Heart right ventricle (tissue), 16 donors: ENCODE data around the gene TNS2. TPM values are rescaled to one million over a fixed set of nuclear protein-coding genes. Genes with fewer than 3 reads are reported as not detected.
"Not testable (repeated sequence)": the region's sequence is repeated elsewhere in the genome, so short reads cannot be mapped to it uniquely, and the experiment has no call there.

Experiments
- ATAC-seq, 8 donors: fragments of 200-7000 bp; cut with Tn5 transposase; one replicate each; pipeline ENCODE4 v1.9.1; 2020; ENCODE audit warnings: mild to moderate bottlenecking in 8 of 8, moderate library complexity in 8 of 8, moderate number of reproducible peaks in 1 of 8
- DNase-seq, 2 donors: peaks; one replicate each; pipeline ENCODE4 v3.0.0-alpha.2; 2020
- H3K27ac ChIP-seq, 10 donors: fragments of 200-600 bp; sonication (generic) in 2 of 10; one replicate each; pipeline versions ENCODE4 v1.5.0 to v1.8.0; 2020 to 2022; ENCODE audit warnings: mild to moderate bottlenecking in 3 of 10
- H3K27me3 ChIP-seq, 7 donors: fragments of 200-600 bp; one replicate each; pipeline ENCODE4 v1.8.0; 2021 to 2022; ENCODE audit warnings: mild to moderate bottlenecking in 2 of 7
- H3K36me3 ChIP-seq, 9 donors: fragments of 200-600 bp; sonication (generic) in 1 of 9; one replicate each; pipeline versions ENCODE4 v1.5.0 to v1.8.0; 2020 to 2022; ENCODE audit warnings: mild to moderate bottlenecking in 2 of 9
- H3K4me1 ChIP-seq, 9 donors: fragments of 200-600 bp; sonication (generic) in 1 of 9; one replicate each; pipeline versions ENCODE4 v1.5.0 to v1.8.0; 2020 to 2022; ENCODE audit warnings: mild to moderate bottlenecking in 4 of 9
- H3K4me3 ChIP-seq, 10 donors: fragments of 200-600 bp; sonication (generic) in 2 of 10; one replicate each; pipeline versions ENCODE4 v1.5.0 to v1.8.0; 2020 to 2022; ENCODE audit warnings: mild to moderate bottlenecking in 7 of 10, moderate library complexity in 2 of 10
- H3K9me3 ChIP-seq, 11 donors: fragments of 200-600 bp in 10 of 11; sonication (generic) in 2 of 11; one replicate each; pipeline versions ENCODE4 v1.5.0 to v1.8.0; 2013 to 2022; ENCODE audit warnings: mild to moderate bottlenecking in 2 of 11, control low read depth in 1 of 11, moderate library complexity in 1 of 11
- WGBS, 2 donors: extraction: QIAGEN DNeasy Blood & Tissue Kit; methylation state at CpG; one replicate each; pipeline ENCODE4 v1.1.7; 2013; ENCODE audit warnings: inconsistent platforms in 1 of 2; 5-methylcytosine and 5-hydroxymethylcytosine counted together
- intact Hi-C, 10 donors: fragments of 100-400 bp; cut with DNase I; formaldehyde crosslinking; loops; one replicate each; pipeline versions ENCODE4 v1.11.1 to v1.14.2; 2022
- polyA plus RNA-seq, 2 donors: library from polyadenylated mRNA; stranded (reverse); fragments of 200-250 nt; gene quantifications; one replicate each; pipeline ENCODE4 v1.2.3, GENCODE V29; 2013
- total RNA-seq, 10 donors: library from RNA; stranded (reverse); fragmentation: NEBNext Ultra II Directional in 3 of 10; extraction: Animal tissue kit (Norgen Biotek cat#: 25700) in 3 of 10; gene quantifications; one replicate each; pipeline versions ENCODE4 v1.2.1 to v1.2.4, GENCODE V29; 2021 to 2023
- TF ChIP-seq, protein P1 (sequence below), 9 donors: fragments of 200-600 bp; sonication (generic) in 2 of 9; IDR thresholded peaks; one replicate each; pipeline versions ENCODE4 v1.5.0 to v1.8.0; 2021 to 2022; ENCODE audit warnings: antibody characterized with exemption in 9 of 9, mild to moderate bottlenecking in 5 of 9, moderate library complexity in 1 of 9
- donor health status: Arrhythmogenic right ventricular cardiomyopathy.
- donor health status: ischemic (EF 13 %, LVEDD 7.1; RV severe dilation, severe dysfunction).
- donor health status: healthy with polysubstance abuse.
- donor health status: DM: no; HTN: yes; CAD: no.
- donor health status: DM: no; HTN: no; CAD: no.
- donor health status: ischemic (EF 25% LVEDD 6.9; RV normal size, moderate dysfunction).
- donor health status: ischemic (EF 25% LVEDD 5.7; RV mildly dilated, moderate dysfunction).
- donor health status: healthy.
- donor health status: DM: yes; HTN: yes; CAD: no.
- donor health status: Ischemic cardiomyopathy.
- donor health status: ischemic (EF 35%, LVEDD 5.7; RV mildly dilated, moderate dysfunction).
- donor health status: nonischemic (EF 11% LVEDD 7.7; RV severe dilation, severe dysfunction).
- donor health status: DM: yes; HTN: yes; CAD: no.
- donor health status: PGD.
- donor health status: ischemic (EF 29% LVEDD 5.4; RV normal size, mild dysfunction).
- donor health status: nonischemic (EF 23%, LVEDD 6.1; RV moderate dilation, normal function).

Gene TNS2
- total and polyA plus RNA-seq, 12 donors = 60.6 to 364 (median 77.1) TPM

DNA sequence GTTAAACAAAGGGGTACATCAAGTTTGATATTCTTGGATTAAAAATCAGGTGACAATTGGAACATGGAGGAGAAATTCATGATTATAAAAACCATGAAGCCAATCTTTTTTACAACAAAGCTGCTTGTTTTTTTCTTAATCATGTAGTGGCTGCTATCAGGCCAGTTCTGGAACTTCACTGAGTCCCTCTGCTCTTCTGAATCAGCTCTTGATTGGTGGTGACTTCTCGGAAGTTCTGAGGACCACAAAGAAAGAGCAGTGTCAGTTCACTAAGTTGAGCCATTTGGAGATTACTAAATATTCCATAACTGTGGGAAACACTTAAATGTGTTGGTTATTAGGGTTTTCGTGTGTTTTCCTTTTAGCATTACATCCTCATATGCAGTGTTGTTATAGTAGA, 35.2 kb upstream of the TNS2 start:
- Histone ChIP-seq H3K4me3 (no peak overlapping the region), H3K9me3 (no peaks in the 10 kb centered on the region), H3K4me1 (peaks cover 0 to 34% (median 16%) of the 10 kb centered on the region in 9 donors), H3K27me3 (no peaks in the 10 kb centered on the region), H3K27ac (no peak overlapping the region), H3K36me3 (peaks cover 0 to 67% (median 20%) of the 10 kb centered on the region in 9 donors)
- TF ChIP-seq, protein P1, sequence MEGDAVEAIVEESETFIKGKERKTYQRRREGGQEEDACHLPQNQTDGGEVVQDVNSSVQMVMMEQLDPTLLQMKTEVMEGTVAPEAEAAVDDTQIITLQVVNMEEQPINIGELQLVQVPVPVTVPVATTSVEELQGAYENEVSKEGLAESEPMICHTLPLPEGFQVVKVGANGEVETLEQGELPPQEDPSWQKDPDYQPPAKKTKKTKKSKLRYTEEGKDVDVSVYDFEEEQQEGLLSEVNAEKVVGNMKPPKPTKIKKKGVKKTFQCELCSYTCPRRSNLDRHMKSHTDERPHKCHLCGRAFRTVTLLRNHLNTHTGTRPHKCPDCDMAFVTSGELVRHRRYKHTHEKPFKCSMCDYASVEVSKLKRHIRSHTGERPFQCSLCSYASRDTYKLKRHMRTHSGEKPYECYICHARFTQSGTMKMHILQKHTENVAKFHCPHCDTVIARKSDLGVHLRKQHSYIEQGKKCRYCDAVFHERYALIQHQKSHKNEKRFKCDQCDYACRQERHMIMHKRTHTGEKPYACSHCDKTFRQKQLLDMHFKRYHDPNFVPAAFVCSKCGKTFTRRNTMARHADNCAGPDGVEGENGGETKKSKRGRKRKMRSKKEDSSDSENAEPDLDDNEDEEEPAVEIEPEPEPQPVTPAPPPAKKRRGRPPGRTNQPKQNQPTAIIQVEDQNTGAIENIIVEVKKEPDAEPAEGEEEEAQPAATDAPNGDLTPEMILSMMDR (IDR thresholded peaks at IDR 0.05) = no peak
- no peak for DNase-seq
- 86 to 90% methylated on average over 2 of the region's 2 CpGs for WGBS, 2 donors
- ATAC-seq = no peak
- intact Hi-C loops = no loop called here

DNA sequence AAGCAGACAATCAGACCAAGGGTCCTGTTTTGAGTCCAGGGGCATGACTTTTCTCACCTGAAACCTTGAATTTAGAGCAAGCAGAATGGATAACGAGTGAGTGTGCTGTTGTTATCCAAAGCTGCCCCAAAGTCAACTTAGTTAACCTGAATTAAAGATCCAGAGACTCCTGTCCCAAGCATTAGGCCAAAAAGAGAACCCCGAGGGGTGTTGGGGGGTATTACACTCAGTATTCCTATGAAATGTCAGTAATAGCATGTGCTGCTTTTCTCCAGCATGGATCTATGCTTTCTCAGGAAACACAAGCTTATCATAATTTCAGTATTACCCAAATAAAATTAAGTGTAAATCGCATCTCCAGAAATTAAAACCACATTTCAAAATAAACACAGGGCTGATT, 24.6 kb upstream of the TNS2 start:
- intact Hi-C loops = no loop called here
- H3K27me3 ChIP-seq = no peaks in the 10 kb centered on the region
- H3K27ac ChIP-seq = no peak overlapping the region
- WGBS, 2 donors = 88 to 90% methylated on average over 3 of the region's 3 CpGs
- no peaks in the 10 kb centered on the region for H3K9me3 ChIP-seq
- TF ChIP-seq, protein P1 (IDR thresholded peaks at IDR 0.05) = no peak
- ATAC-seq = no peak
- peaks cover 7 to 100% (median 89%) of the 10 kb centered on the region in 9 donors for H3K36me3 ChIP-seq
- H3K4me3 ChIP-seq = no peak overlapping the region
- DNase-seq = no peak
- H3K4me1 ChIP-seq = no peaks in the 10 kb centered on the region

DNA sequence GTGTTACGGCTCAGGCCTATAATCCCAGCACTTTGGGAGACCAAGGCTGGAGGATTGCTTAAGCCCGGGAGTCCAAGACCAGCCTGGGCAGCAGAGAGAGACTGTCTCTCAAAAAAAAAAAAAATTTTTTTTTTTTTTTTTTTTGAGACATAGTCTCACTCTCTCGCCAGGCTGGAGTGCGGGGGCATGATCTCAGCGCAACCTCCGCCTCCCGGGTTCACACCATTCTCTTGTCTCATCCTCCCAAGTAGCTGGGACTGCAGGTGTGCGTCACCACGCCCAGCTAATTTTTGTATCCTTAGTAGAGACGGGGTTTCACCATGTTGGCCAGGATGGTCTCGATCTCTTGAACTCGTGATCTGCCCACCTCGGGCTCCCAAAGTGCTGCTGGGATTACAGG, 22.9 kb upstream of the TNS2 start:
- H3K27ac ChIP-seq, H3K4me3 ChIP-seq, H3K4me1 ChIP-seq, DNase-seq, H3K9me3 ChIP-seq, ATAC-seq, H3K27me3 ChIP-seq, intact Hi-C loops: not testable (repeated sequence)
- peaks cover 5 to 100% (median 88%) of the 10 kb centered on the region in 9 donors for H3K36me3 ChIP-seq
- WGBS, 2 donors = 89 to 91% methylated on average over 13 of the region's 13 CpGs

DNA sequence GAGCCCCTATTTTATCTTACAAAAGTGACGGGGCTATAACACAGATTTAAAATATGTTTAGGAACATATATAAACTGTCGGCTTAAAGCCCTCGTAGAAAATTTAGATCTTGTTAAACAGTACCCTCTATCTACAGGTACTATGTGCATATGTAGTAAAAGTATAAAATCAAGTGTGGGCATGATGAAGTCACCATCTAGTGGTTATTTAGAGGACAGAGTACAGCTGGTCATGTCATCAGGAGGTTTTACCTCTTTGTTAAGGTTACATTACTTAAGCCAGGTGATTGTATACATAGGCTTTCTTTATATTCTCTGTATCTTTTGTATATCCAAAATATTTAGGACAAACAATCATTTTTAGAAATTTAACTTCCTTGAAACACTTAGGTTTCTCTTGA, 18.2 kb upstream of the TNS2 start:
- Histone ChIP-seq H3K27me3 (no peaks in the 10 kb centered on the region), H3K4me3 (no peak overlapping the region), H3K36me3 (peaks cover 0 to 100% (median 84%) of the 10 kb centered on the region in 9 donors)

DNA sequence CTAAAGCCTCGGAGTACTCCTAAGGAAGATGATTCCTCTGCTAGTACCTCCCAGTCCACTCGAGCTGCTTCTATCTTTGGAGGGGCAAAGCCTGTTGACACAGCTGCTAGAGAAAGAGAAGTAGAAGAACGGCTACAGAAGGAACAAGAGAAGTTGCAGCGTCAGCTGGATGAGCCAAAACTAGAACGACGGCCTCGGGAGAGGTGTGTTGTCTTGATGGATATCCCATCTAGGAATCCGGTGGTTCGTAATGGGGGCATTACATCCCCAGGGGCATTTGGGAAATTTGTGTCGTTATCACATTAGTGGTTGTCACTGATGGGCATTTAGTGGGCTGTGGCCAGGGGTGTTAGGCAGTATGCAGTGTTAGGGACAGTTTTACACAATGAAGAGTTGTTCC, 16.0 kb upstream of the TNS2 start:
- DNase-seq, H3K4me3 ChIP-seq, ATAC-seq, H3K9me3 ChIP-seq, intact Hi-C loops, H3K27me3 ChIP-seq: not testable (repeated sequence)
- Histone ChIP-seq H3K4me1 (peaks cover 5 to 27% (median 9%) of the 10 kb centered on the region in 9 donors), H3K36me3 (peaks cover 6 to 100% (median 79%) of the 10 kb centered on the region in 9 donors), H3K27ac (peak overlapping the region in 1 of 10 donors; percentile 18)
- 80 to 81% methylated on average over 10 of the region's 10 CpGs for WGBS, 2 donors

More for the DNA sequence above, 18.2 kb upstream of the TNS2 start:
- ATAC-seq (no peak), DNase-seq (no peak)
- Histone ChIP-seq H3K4me1 (peaks cover 0 to 15% (median 0%) of the 10 kb centered on the region in 9 donors), H3K27ac (no peak overlapping the region), H3K9me3 (no peaks in the 10 kb centered on the region)
- TF ChIP-seq, protein P1 (IDR thresholded peaks at IDR 0.05) = no peak
- 94 to 95% methylated on average over 3 of the region's 3 CpGs for WGBS, 2 donors
- intact Hi-C loops = no loop called here
